HuH-7.5 (cell line): ENCODE measurements around the gene OLA1.
A peak's percentile ranks its signal among the peaks of the same experiment; 100 is the strongest.

Experiments used
- DNase-seq: peaks from one replicate; pipeline ENCODE4 v3.0.0; 2011; ENCODE audit warnings: low spot score

OLA1 gene

GRCh38 chr2:174033163-174033550 lies 215.2 kb downstream of the OLA1 start:
- no peak for DNase-seq

GRCh38 chr2:174031226-174031625 lies 217.1 kb downstream of the OLA1 start:
- no peak for DNase-seq

- DNase-seq, result no peak
Measured at GRCh38 chr2:174028935-174029334, 219.4 kb downstream of the OLA1 start.

- no peak for DNase-seq
Measured at GRCh38 chr2:174027956-174028355, 220.4 kb downstream of the OLA1 start.

- no peak for DNase-seq
Measured at GRCh38 chr2:174026122-174026845, 222.0 kb downstream of the OLA1 start.

GRCh38 chr2:174025271-174026121 lies 222.8 kb downstream of the OLA1 start:
- peak; percentile 65 for DNase-seq

- no peak for DNase-seq
Measured at GRCh38 chr2:174024524-174025270, 223.6 kb downstream of the OLA1 start.

GRCh38 chr2:174023591-174024523 lies 224.5 kb downstream of the OLA1 start:
- DNase-seq, result no peak
